ENCODE results near the gene SDHAF1. TPM values are rescaled to one million over a fixed set of nuclear protein-coding genes. Genes with fewer than 3 reads are reported as not detected.

SDHAF1 gene
- total RNA-seq, 4 donors from 2014 or later, result 17.6 to 40.1 (median 29.6) TPM

DNA sequence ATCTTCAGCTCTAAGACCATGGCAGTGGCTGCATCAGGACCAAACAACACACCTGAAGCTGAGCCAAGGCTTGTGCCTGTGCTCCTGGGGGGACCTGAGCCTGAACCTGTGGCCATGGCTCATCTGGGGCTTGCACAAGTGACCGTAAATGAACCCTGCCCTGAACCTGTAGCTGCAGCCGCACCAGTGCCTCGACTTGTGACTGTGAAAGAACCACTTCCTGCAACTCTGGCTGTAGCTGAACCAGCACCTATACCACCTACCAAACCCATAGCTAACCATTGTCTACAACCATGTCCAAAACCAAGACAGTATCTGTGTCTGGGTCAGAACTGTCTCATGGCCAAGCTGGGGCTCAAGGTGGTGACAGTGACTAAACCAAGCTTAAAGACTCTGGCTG lies 28.2 kb upstream of the SDHAF1 start:
- H3K9me3 ChIP-seq, result no peaks in the 10 kb centered on the region
- TF ChIP-seq POLR2A (IDR thresholded peaks at IDR 0.05) (no peak), CTCF (IDR thresholded peaks at IDR 0.05) (no peak)
- no peak for DNase-seq
- no peak overlapping the region for H3K27ac ChIP-seq
- H3K4me1 ChIP-seq, result no peaks in the 10 kb centered on the region
- no peak overlapping the region for H3K4me3 ChIP-seq
- intact Hi-C loops (cut with DNase I), result no loop called here
- peaks cover 0 to 36% (median 0%) of the 10 kb centered on the region in 4 donors for H3K27me3 ChIP-seq
- WGBS, 2 donors, result 80% methylated on average over 1 of the region's 3 CpGs; no CpG with 5 or more reads in 1 of the 2 donors
- no peaks in the 10 kb centered on the region for H3K36me3 ChIP-seq

DNA sequence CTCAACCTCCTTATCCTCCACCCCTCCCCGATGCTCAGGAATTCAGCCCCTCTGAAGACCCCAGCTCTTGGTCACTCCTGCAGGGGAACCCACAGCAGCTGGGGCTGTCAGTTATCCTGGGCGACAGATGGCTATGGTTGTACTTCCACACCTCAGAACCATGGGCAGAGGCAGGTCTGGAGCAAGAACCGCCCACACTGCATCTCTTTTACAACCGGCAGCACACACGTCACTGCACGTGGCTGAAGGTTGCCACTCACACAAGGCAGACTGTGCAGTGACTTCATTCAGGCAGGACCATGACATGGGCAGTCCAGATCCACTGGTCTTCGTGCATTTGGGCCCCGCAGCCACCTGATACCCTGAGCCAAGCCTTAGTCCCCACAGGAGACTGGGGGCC lies 21.5 kb upstream of the SDHAF1 start:
- Histone ChIP-seq H3K27me3 (peaks cover 0 to 44% (median 0%) of the 10 kb centered on the region in 4 donors), H3K4me1 (no peaks in the 10 kb centered on the region), H3K4me3 (no peak overlapping the region), H3K9me3 (no peaks in the 10 kb centered on the region), H3K36me3 (no peaks in the 10 kb centered on the region), H3K27ac (no peak overlapping the region)
- intact Hi-C loops (cut with DNase I), result no loop called here
- DNase-seq, result no peak
- no peak for TF ChIP-seq CTCF (IDR thresholded peaks at IDR 0.05)
- no peak for TF ChIP-seq POLR2A (IDR thresholded peaks at IDR 0.05)
- 38 to 59% methylated on average over 2 of the region's 8 CpGs for WGBS, 2 donors

GRCh38 chr19:35975608-35976214 lies 19.3 kb upstream of the SDHAF1 start:
- WGBS, 2 donors, result 36 to 39% methylated on average over 5 of the region's 5 CpGs
- DNase-seq, result no peak
- Histone ChIP-seq H3K4me1 (no peaks in the 10 kb centered on the region), H3K27me3 (peaks cover 0 to 66% (median 0%) of the 10 kb centered on the region in 4 donors), H3K27ac (no peak overlapping the region), H3K9me3 (no peaks in the 10 kb centered on the region), H3K4me3 (no peak overlapping the region), H3K36me3 (no peaks in the 10 kb centered on the region)
- intact Hi-C loops (cut with DNase I), result no loop called here
- TF ChIP-seq POLR2A (IDR thresholded peaks at IDR 0.05) (no peak), CTCF (IDR thresholded peaks at IDR 0.05) (no peak)

GRCh38 chr19:35977446-35978222 lies 17.4 kb upstream of the SDHAF1 start:
- Histone ChIP-seq H3K27me3 (peaks cover 0 to 79% (median 0%) of the 10 kb centered on the region in 4 donors), H3K27ac (no peak overlapping the region), H3K4me3 (no peak overlapping the region), H3K36me3 (no peaks in the 10 kb centered on the region), H3K9me3 (no peaks in the 10 kb centered on the region), H3K4me1 (no peaks in the 10 kb centered on the region)
- intact Hi-C loops (cut with DNase I), result no loop called here
- DNase-seq, result no peak
- TF ChIP-seq POLR2A (IDR thresholded peaks at IDR 0.05) (no peak), CTCF (IDR thresholded peaks at IDR 0.05) (no peak)
- 56 to 76% methylated on average over 8 to 13 of the region's 14 CpGs for WGBS, 2 donors

DNA sequence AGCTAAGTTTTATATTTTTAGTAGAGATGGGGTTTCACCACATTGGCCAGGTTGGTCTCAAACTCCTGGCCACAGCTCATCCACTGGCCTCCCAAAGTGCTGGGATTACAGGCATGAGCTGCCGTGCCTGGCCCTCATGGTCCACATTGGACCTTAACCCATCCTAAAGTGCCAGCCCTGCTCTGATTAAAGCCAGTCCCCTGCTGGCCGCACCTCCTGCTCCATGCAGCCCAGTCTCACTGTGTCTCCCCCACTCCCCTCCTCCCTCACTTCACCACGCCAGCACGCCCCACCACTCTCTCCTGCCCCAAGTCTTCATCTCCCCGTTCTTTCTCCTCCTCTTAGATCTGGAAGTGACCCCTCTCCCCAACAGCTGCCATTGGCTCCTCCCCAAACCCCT lies 16.7 kb upstream of the SDHAF1 start:
- no peak for TF ChIP-seq CTCF (IDR thresholded peaks at IDR 0.05)
- TF ChIP-seq POLR2A (IDR thresholded peaks at IDR 0.05), result no peak
- H3K4me1 ChIP-seq, result no peaks in the 10 kb centered on the region
- no peak overlapping the region for H3K4me3 ChIP-seq
- H3K27ac ChIP-seq, result no peak overlapping the region
- intact Hi-C loops (cut with DNase I), result no loop called here
- H3K27me3 ChIP-seq, result peaks cover 0 to 84% (median 0%) of the 10 kb centered on the region in 4 donors
- H3K9me3 ChIP-seq, result no peaks in the 10 kb centered on the region
- WGBS, 2 donors, result 34 to 58% methylated on average over 5 of the region's 5 CpGs
- DNase-seq, result no peak
- no peaks in the 10 kb centered on the region for H3K36me3 ChIP-seq
